22Rv1 (cell line): ENCODE data around the gene AEBP1.

ENCODE experiments used
- ZFX ChIP-seq: fragments of 450-650 bp; IDR thresholded peaks from 2 replicates; pipeline ENCODE4 v1.6.1; 2017; ENCODE audit warnings: antibody characterized with exemption, borderline replicate concordance
- TF ChIP-seq, protein P1 (sequence below): fragments of 450-650 bp; IDR thresholded peaks from 2 replicates; pipeline ENCODE4 v1.5.1; 2017; ENCODE audit warnings: mild to moderate bottlenecking

DNA sequence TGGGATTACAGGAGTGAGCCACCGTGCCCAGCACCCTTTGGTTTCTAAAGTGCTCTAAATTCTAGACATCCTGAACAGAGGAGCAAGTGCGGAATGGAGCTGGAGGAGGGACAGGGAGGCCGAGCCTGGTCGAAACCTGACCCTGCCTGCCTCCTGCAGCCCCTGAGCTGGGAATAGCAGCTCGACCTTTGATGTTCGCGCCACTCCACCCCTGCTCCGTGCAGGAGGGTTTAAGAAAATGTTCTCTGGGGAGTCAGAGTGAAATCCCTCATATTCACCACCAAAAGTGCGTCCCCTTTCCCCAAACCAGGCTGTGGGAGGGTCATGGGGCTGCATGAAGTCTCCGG is 40.6 kb upstream of the AEBP1 start:
- TF ChIP-seq, protein P1, sequence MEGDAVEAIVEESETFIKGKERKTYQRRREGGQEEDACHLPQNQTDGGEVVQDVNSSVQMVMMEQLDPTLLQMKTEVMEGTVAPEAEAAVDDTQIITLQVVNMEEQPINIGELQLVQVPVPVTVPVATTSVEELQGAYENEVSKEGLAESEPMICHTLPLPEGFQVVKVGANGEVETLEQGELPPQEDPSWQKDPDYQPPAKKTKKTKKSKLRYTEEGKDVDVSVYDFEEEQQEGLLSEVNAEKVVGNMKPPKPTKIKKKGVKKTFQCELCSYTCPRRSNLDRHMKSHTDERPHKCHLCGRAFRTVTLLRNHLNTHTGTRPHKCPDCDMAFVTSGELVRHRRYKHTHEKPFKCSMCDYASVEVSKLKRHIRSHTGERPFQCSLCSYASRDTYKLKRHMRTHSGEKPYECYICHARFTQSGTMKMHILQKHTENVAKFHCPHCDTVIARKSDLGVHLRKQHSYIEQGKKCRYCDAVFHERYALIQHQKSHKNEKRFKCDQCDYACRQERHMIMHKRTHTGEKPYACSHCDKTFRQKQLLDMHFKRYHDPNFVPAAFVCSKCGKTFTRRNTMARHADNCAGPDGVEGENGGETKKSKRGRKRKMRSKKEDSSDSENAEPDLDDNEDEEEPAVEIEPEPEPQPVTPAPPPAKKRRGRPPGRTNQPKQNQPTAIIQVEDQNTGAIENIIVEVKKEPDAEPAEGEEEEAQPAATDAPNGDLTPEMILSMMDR: no peak
- no peak for TF ChIP-seq ZFX
